Measurements from ENCODE around the gene ITK.

Gene ITK

DNA sequence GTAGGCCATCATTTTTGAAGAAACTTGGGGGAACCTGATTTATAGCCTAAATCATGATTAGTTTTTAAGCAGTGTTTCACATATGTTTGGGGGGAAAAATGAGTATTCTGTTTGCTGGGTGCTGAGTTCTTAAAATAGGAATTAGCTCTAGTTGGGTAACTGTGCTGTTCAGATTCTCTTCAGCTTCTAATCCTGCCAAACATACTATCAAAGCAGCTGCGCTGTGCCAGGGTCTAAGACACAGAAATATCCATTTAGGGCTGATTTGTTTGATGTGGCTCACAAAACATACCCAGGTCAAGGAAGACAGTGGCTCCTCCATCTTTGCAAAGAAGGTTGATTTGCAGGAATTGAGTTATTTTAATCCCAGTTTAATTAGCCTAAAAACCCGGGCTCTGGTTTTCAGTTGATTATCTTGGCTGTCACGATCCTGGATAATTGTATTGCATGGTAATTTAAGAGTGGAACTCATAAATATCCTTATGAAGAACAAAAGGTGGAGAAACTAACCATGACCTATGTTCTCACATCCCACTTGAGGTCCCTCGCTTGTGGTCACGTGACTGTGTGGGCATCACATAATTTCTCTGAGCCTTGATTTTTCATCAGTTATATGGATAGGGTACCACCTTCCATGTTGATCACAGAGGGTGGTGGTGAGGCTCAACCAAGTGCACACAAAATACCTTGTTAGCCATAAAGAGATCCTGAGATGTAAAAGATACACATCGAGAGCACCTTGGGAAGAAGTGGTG, 104.0 kb downstream of the ITK start:
- DNase-seq, result no peak

DNA sequence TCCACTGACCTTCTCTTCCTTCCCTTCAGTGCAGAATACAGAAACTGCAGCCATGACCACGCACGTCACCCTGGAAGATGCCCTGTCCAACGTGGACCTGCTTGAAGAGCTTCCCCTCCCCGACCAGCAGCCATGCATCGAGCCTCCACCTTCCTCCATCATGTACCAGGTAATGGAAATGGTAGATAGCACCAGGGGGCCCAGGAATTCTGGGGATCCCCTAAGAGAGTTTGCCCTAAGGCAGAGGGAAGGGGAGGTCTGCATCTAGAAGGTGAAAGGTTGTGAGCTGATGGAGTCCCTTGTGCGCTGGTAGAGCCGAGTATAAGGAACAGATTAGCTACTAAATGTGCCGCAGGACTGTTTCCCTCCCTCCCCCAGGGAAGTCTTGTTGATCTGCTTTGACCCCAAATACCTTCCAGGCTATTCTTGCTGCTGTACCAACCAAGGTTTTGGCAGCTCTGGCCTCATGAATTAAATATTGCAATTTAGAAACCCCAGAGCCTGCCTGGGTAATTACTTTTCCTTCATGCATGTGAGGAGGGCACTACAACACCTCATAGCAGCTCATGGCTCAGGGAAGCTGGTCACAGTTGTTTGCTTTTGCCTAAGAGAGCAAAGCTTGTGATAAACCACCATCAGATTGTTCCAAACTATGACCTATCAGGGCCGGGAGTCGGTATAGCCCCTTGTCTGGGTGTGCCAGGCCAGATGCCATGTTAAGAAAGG, 104.8 kb downstream of the ITK start:
- no peak for DNase-seq

DNA sequence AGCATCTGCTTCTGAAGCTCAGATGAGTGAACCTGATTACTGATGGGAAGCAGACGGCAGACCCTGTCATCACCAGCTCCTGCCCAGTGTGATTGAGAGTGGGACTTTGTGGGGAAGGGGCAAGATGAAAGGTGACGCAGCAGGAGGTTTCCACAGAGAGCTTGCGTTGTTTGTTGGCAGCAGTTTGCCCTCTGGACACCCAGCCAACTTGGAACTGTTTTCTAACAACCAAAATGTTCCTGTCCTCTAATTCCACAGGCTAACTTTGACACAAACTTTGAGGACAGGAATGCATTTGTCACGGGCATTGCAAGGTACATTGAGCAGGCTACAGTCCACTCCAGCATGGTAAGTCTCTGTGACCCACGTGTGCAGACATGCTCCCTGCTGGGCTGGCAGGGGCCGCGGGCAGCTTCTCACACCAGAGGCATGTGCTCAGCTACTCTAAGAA, 106.1 kb downstream of the ITK start:
- DNase-seq, result no peak

DNA sequence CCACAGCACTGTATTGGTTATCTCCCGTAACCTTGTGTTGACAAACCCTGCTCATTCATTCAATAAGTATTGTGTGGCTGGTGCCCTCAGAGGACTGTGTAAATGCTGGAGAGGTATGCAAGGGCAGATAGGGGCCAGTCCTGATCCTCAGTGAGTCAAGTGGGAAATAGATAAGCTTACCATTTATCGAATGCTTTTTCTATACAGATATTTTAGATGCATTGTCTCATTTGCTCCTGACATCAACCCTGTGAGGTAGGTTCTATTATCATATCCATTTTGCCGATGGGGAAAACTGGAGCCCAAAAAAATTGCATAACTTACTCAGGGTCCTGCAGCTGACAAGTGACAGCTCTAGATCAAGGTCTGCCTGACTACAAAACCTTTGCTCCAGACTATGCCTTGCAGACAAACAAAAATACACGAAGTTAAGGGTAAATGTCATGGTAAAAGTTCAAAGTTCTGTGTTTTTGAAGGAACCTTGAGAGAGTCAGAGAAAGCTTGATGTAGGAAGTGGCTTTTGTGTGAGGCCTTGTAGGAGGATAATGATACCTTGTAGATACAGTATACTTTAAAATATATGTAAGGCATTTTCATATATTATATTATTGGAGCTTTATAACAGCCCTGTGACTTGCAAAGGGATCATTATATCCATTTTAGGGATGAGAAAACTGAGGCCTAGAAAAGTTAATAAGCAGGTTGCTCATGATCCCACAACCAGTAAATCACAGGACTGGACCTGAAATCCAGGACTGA, 107.9 kb downstream of the ITK start:
- DNase-seq, result no peak

DNA sequence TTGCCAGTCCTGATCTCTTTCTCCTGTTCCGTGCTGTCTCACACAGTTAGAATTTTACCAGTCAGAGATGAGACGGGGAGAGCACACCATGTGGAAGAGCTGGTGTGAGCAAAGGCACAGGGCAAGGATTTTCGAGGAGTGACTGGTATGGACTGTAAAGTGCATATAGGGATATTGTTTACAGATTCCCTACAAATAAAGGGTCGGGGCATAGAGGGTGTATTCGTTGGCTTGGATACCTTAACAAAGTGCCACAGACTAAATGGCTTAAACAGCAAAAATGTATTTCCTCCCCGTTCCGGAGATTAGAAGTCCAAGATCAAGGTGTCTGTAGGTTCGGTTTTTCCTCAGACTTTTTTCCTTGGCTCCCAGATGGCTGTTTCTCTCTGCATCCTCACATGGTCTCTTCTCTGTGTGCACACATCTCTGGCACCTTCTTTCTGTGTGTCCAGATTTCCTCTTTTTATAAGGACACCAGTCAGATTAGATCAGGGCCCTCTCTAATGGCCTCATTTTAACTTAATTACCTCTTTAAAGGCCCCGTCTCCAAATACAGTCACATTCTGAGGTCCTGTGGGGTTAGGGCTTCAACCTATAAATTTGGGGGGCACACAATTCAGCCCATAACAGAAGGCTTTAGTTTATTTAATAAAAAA, 108.7 kb downstream of the ITK start:
- DNase-seq, result no peak

DNA sequence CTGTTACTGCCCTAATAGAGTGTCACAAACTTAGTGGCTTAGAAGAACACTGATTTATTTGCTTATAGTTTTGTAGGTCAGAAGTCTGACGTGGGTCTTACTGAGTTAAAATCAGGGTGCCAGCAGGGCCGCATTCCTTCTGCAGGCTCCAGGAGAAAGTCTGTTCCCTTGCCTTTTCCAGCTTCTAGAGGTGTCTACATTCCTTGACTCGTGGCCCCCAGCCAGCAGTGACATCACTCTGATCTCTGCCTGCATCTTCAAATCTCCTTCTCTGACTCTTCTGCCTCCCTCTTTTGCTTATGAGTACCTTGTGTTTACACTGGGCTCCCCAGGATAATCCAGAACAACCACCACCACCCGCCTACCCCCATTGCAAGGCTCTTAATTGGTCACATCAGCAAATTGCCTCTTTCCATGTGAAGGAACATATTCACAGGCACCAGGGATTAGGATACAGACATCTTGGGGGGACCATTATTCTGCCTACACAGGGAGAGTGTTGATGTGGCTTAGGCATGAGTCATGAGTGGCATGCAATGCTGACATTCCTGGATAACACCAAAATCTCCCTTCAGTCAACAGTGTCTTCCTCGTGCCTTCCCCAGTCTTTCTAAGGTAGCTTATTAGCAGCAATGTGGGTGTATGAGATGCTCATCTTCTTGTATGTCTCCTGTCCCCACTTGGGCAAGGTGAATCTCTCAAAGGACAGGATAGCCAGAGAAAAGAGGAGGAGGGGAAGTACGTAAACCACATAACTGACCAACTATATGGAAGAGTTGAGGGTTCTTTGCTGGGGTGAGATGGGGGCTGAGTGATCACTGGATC, 109.7 kb downstream of the ITK start:
- DNase-seq, result no peak

DNA sequence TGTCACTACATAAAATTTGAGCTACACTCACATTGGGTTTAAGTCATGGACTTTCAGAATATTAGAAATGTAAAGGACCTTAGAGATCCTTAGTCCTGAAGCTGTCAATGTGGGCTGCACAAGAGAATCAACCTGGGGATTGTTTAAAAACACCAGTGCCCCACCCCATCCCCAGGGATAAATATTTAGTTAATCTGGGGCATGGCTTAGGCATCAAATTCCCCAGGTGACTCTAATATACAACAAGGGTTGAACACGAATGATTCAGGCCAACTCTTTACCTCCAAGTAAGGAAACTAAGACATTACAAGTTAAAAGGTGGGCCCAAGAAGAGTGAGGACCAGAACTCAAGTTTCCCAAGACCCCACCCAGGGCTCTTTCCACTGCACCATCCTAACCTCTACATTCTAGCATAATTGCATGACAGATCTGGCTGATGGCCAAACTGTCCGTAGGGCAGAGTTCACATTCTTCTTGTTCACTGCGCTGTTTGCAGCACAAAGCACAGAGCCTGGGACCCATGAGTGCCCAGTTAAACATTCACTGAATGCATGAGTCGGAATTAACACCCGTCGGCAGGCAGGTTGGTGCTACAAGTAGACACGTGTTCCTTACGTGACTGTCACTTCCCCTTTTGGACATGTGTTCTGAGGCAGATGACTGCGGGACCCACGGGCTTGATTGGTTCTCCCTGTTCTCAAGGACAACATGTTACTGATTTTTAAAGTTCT, 110.5 kb downstream of the ITK start:
- DNase-seq, result no peak

DNA sequence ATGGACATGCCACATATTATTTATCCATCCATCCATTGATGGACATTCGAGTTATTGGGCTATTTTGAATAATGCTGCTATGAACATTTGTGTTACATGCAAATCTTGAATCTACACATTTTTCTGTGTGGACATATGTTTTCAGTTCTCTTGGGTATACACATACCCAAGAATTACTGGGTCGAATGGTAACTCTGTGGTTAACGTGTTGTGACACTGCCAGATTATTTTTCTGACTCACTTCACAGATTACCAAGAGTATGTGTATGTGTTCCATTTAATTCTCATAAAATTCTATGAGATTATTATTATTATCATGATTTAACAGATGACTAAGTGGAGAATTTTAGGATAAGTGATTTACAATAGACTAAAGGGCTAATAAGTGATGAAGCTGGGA, 112.0 kb downstream of the ITK start:
- no peak for DNase-seq

DNA sequence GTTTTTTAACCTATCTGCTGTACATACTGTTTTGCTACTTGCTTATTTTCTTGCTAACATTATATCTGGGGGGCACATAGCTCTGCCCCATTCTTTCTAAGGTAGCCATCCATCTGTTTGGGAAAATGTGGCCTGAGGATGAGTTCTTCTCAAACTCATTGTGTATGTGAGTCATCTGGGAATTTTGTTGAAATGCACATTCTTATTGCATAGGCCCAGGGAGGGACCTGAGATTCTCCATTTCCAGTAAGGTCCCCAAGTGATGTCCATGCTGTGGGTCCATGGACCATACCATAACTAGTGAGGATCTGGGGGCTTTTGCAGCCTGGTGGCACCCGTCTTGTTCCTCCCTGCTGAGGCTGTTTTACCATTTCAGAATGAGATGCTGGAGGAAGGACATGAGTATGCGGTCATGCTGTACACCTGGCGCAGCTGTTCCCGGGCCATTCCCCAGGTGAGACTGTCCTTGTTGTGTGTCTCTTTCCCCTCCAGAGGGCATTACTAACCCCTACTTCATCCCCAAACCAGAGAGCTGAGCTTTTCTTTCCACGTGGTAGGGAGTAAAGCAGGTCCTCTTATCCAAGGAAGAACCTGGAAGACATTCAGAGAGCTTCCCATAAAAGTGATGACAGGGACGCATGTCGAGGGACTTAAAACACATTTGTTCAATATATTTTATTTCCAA, 113.9 kb downstream of the ITK start:
- DNase-seq, result no peak

DNA sequence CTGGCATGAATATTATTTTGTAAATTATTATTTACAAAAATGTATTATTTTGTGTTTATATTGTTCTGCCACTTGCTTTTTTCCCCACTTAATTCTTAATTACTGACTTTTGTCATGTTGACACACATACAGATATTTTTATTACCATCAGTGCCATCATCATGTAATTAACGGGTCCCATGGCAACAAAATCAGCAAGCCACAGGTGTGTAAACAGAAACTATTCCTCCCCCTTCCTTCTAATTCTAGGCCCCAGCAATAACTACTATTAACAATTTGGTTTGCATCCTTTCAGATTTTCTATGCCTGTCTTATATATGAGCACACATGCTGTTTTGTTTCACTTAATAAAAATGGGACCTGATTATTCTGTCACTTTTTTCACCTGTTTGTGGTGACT, 114.6 kb downstream of the ITK start:
- DNase-seq, result no peak

DNA sequence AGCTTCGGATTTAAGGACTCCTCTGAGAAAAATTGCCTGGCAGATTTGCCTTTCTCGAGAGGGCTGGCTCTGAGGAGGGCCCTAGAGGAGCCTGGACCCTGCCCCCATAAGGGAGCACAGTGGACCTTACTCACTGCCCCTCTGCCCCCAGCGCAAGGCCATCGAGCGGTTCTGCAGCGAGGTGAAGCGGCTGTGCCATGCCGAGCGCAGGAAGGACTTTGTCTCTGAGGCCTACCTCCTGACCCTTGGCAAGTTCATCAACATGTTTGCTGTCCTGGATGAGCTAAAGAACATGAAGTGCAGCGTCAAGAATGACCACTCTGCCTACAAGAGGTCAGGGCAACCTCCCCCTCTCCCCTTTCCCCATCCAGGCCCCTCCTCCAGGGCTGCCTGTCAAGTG, 119.9 kb downstream of the ITK start:
- DNase-seq, result no peak

DNA sequence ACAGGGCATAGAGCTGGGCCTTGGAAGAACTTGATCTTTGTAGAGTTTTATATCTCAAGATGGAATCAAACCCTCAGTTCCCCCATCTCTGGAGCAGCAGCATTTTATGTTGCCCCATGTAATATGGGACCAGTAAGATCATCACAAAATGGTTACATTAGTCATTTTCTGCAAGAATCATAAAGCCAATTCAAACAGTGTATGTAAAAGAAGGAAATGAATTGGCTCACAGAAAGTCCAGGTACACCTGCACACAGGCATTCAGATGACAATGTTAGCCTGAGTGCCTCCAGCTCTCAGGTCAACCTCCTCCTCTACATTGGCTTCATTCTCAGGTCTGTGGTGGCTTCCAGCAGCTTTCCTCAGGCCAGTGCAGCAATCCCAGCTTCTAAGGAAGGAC, 120.4 kb downstream of the ITK start:
- no peak for DNase-seq

DNA sequence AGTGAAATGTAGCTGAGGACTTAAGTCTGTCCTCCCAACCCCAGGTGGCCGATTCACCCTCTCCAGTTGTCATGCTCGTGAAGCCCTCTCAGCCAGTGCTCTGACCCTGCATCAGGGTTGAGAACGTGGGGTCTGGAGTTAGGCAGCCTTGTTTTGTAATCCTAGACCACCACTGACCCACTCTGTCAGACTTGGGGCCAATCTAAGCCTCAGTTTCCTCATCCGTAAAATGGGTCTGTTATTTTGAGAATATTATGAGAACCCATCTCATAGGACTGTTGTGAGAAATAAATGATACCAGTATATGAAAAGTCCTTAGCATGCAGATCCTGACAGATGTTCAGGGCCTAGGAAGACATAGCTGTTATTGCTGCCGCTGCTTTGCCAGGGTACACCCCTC, 122.4 kb downstream of the ITK start:
- no peak for DNase-seq

DNA sequence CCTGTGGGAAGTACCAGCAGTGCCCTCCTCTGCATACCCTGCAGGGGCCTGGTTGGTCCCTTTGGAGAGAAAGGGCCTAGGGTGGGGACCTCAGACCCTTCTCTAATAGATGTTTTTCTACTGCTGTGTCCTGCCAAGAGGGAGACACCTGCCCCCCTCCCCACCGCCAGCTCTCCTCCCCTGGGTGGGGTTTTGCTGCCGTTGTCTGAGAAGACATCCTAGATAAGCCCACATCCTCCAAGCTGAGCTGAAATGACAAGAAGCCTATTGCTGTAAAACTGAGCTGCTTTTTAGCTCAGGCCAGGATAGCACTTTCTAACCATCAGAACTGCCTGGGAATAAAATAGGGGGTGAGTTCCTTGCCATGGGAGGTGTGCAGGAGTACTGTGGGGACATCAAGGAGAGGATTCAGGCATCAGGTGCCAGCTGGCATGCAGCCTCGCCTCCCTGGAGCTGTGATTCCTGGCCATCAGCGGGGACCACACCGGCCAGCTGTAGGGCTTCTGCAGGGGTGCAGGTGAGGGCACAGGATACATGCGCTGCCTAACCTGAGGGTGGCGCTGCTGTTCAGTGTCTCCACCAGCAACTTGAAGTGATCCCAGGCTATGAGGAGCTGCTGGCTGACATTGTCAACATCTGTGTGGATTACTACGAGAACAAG, 123.2 kb downstream of the ITK start:
- peak; percentile 43 for DNase-seq

Data from CD4-positive, alpha-beta T cell treated with Interleukin-4 for 4 hours (primary cell).